Measurements from ENCODE around the gene TECTB. TPM values are rescaled to one million over a fixed set of nuclear protein-coding genes. Genes with fewer than 3 reads are reported as not detected.
A peak's percentile ranks its signal among the peaks of the same experiment; 100 is the strongest.
"Not testable (repeated sequence)": the region's sequence is repeated elsewhere in the genome, so short reads cannot be mapped to it uniquely, and the experiment has no call there.

The TECTB gene
- polyA plus RNA-seq (ENCODE audit: insufficient read length in 4 of 4) = not detected

GRCh38 chr10:112283100-112283499, at the start of gene TECTB:
TECTB (plus strand) TSS chr10:112283400; CDS start chr10:112283735, 335 bp downstream.
- no peak for DNase-seq (ENCODE audit: low read depth in 4 of 4, low spot score in 3 of 4)

- no peak for DNase-seq (ENCODE audit: low read depth in 4 of 4, low spot score in 3 of 4)
These were observed 48.1 kb upstream of the TECTB start for GRCh38 chr10:112235141-112235540.

- no peak for DNase-seq (ENCODE audit: low read depth in 4 of 4, low spot score in 3 of 4)
These were observed 47.3 kb upstream of the TECTB start for GRCh38 chr10:112235920-112236319.

DNA sequence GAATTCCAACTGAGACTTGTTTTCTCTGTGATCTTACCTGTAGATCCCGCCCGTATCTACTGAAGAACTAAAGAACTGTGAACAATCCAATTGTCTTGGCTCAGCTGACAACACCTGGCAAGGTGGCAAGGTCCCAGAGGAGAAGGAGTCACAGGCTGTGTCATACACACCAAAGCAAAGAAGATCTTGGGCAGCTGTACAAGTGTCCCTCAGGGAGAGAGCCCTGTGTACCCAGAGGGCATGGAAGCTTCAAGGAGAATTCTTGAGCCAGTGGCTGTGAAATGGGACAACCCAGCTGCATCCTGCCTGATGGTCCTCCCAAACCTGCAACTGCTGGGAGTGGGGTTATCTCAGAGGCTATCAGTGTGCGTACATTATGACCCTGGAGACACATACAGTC, 46.7 kb upstream of the TECTB start:
- no peak for DNase-seq (ENCODE audit: low read depth in 4 of 4, low spot score in 3 of 4)

DNA sequence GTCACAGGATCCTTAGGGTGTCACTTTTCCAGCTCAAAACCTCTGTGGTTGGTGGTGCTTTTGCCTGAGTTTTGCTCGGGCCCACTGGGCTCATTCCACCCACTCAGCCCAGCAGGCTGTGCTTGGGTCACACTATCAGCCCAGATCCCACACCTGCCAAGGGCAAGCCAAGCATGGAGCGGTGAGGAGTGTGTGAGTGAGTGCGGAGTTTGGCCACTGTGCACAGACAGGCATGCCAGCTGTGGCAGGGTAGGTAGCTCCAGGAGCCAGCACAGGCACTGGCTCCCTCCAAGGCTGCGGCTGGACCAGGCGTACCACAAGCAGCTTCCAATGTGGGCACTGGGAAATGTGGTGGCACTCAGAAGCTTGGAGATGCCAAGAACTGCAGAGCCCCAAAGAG, 43.9 kb upstream of the TECTB start:
- no peak for DNase-seq (ENCODE audit: low read depth in 4 of 4, low spot score in 3 of 4)

DNA sequence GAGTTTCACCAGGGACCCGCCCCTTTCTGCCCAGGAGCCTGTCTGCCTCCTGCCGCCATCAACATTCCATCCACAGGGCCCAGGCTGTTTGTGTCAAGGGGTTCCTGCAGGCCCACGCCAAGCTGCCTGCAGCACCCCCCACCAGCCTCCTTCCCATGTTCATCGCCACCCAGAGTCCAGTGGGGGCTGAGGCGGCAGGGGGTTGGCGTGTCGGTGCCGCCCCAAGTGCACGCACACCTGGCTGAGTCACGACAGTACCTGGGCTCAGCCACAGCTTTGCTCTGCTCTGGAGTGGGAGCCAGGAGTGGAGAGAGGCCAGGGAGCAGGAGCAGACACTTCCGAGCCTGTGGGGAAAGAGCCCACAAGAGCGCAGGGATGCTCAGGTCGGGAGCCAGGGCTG, 42.8 kb upstream of the TECTB start:
- no peak for DNase-seq (ENCODE audit: low read depth in 4 of 4, low spot score in 3 of 4)

DNA sequence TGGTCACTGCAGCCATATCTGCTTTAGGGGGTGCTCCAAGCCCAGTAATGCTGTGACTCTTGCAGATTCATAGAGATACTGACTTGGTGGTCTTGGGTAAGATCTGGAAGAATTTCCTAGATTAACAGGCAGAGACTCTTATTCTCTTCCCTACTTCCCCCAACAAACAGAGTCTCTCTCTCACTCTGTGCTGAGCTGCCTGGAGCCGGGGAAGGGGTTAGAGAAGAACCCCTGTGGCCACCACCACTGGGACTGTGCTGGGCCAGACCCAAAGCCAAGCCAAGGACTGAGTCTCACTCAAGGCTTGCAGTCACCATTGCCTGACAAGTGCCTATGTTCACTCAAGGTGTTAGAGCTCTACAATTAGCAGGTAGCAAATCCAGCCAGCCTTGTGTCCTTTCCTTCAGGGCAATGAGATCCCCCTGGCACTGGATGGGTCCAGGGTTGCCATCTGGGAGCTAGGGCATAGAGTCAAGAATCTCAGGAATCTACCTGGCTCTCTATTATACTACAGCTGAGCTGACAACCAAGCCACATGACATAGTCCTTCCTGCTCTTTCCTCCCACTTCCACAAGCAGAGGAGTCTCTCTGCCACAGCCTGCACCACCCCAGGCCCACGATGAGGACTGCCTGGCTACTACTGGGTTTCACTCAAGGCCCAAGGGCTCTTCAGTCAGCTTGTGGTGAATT, 41.4 kb upstream of the TECTB start:
- DNase-seq (ENCODE audit: low read depth in 4 of 4, low spot score in 3 of 4) = no peak

DNA sequence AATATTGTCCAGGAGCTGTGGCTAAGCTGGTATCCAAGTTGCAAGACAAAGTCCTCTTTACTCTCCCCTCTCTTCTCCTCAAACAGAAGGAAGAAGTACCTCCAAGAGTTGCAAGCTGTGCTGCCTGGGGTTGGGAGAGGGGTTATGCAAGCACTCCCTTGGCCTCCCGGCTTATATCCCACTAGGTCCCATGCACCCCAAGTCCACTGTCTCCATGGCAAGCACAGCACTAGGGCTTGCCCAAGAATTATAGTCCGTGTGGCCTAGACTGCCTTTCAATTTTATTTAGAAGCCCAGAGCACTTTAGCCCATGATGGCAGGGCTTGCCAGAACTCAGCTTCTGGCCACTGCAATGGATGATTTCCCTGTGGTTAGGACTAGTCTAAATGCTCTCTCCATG, 40.4 kb upstream of the TECTB start:
- DNase-seq (ENCODE audit: low read depth in 4 of 4, low spot score in 3 of 4) = no peak

DNA sequence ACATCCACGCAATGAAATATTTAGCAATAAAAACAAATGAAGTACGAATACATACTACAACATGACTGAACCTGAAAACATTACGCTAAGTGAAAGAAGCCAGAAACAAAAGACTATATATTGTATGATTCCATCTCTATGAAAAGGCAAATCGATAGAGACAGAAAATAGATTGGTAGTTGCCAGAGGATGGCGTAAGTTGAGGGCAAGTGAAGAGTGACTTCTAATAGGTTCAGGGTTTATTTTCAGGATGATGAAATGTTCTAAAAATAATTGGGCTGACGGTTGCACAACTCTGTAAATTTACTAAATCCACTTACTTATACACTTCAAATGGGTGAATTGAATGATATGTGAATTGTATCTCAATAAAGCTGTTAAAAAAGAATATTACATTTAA, 39.5 kb upstream of the TECTB start:
- no peak for DNase-seq (ENCODE audit: low read depth in 4 of 4, low spot score in 3 of 4)

DNA sequence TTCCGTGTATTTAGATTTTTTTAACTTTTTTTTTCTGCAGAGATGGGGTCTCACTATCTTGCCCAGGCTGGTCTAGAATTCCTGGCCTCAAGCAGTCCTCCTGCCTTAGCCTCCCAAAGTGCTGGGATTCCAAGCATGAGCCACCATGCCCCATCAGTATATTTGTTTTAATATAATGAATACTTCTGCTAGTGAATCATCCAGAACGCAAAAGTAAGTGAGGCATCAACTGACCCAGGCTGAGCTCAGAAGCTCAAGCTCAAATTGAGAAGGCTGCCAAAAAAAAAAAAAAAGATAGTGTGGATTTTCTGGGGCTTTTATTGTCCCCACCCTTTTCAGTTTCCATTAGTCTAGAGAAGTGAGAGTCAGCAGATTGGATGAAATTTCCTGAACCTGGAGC, 39.0 kb upstream of the TECTB start:
- no peak for DNase-seq (ENCODE audit: low read depth in 4 of 4, low spot score in 3 of 4)

DNA sequence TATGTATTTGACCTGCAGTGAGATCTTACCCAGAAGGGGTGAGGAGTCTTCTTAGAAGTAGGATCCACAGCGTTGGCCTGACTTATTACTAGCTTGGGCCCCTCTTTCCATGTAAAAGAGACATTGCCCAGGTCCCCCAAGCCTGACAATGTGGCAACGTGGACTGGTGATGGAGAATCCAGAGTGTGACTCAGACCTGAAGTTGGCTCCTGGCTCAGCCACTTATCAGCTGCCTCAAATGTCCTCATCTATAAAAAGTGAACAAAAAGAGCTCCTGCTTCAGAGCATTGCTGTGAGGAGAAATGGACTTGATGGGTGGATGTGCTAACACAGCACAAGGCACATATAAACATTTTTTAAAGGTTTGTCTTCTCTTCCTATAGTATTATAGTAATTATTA, 35.4 kb upstream of the TECTB start:
- DNase-seq (ENCODE audit: low read depth in 4 of 4, low spot score in 3 of 4) = no peak

DNA sequence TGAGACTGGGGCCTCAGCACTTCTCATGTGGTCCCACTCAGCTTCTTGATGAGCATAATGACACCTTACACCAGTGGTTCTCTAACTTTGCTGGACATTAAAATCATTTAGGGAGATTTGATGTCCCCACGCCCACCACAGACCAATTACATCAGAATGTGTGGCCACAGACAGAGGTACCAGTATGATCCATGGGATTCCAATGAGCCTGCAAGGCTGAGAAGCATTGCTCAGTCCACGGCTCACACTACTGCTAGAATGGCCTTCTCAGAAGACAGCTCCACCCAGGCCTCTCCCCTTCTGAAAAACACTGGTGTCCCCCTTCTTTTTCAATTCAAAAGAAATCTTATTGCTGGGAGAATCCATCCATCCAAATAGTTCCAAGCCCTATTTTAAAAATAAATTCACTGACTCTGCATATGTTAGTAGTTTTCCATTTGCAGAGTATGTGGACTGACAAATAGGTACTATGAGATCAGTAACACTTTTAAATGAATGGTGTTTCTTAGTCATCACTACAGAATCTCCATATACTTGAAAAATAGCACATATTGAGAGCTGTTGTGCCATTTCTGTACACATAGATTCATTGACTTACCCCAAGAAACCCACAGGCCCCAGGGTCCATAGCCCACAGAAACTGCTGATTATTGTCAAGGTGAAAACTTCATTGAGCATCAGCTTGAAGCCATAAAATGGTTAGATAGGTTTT, 34.5 kb upstream of the TECTB start:
- no peak for DNase-seq (ENCODE audit: low read depth in 4 of 4, low spot score in 3 of 4)

DNA sequence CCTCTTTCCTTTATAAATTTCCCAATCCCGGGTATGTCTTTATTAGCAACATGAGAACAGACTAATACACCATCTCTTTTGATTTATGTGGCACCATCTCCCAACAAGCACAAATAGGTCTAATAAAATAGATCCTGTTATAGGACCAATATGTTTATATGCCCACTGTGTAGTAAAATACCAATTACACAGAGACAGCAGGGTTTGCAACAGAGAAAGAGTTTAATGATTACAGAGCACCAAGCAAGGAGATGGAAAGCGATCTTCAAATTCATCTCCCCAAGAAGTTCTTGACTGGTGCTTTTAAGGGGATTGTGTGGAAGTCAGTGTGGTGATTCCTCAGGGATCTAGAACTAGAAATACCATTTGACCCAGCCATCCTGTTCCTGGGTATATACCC, 33.5 kb upstream of the TECTB start:
- DNase-seq (ENCODE audit: low read depth in 4 of 4, low spot score in 3 of 4) = no peak

DNA sequence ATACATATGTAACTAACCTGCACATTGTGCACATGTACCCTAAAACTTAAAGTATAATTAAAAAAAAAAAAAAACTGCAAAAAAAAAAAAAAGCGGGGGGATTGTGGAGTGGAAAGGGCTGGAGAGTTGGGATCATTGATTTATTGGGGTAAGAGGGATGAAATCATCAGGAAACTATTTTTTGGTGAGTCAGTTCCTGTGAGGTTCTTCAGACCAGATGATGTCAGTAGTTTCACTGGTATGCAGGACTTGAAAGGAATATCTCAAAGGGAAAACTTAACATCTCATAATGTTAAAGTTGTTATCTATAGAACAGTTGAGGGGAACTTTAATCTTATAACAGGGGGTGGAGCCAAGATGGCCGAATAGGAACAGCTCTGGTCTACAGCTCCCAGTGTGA, 32.6 kb upstream of the TECTB start:
- no peak for DNase-seq (ENCODE audit: low read depth in 4 of 4, low spot score in 3 of 4)

GRCh38 chr10:112251238-112251637, 32.0 kb upstream of the TECTB start:
- not testable (repeated sequence) for DNase-seq (ENCODE audit: low read depth in 4 of 4, low spot score in 3 of 4)

- DNase-seq (ENCODE audit: low read depth in 4 of 4, low spot score in 3 of 4) = no peak
These were observed 24.8 kb upstream of the TECTB start for GRCh38 chr10:112258407-112258806.

DNA sequence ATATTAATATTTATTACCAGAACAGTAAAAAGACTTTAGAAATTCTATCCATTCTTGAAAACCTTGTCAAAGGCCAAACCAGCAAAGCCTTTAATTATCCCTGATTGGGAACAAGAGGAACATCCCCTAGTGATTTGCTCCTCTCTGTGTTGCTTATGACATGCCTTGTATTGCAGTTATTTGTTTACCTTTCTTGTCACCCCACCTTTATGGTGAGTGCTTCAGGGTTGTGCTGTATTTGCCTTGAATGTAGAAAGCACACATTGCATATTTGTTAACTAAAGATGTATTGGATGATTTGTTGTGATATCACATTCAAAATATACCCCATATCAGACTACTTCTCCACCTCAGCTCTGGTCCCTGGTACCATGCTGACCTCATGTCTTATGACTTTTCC, 23.5 kb upstream of the TECTB start:
- DNase-seq (ENCODE audit: low read depth in 4 of 4, low spot score in 3 of 4) = no peak

- DNase-seq (ENCODE audit: low read depth in 4 of 4, low spot score in 3 of 4) = no peak
These were observed 22.4 kb upstream of the TECTB start for GRCh38 chr10:112260831-112261230.

GRCh38 chr10:112261281-112261822, 21.8 kb upstream of the TECTB start:
- DNase-seq (ENCODE audit: low read depth in 4 of 4, low spot score in 3 of 4) = peak; percentile 2 to 22 (median 18)

- no peak for DNase-seq (ENCODE audit: low read depth in 4 of 4, low spot score in 3 of 4)
These were observed 20.7 kb upstream of the TECTB start for GRCh38 chr10:112262546-112262945.

- DNase-seq (ENCODE audit: low read depth in 4 of 4, low spot score in 3 of 4) = no peak
These were observed 17.5 kb upstream of the TECTB start for GRCh38 chr10:112265745-112266144.

- no peak for DNase-seq (ENCODE audit: low read depth in 4 of 4, low spot score in 3 of 4)
These were observed 13.9 kb upstream of the TECTB start for GRCh38 chr10:112269266-112269665.

Measured in left renal pelvis (tissue), 4 donors.